GM18517 (cell line): ENCODE data around the gene PRKCA.

ENCODE experiments used
- ATAC-seq: cut with Tn5 transposase; IDR thresholded peaks from one replicate; pipeline ENCODE4 v1.9.1; 2021; ENCODE audit warnings: mild to moderate bottlenecking, moderate library complexity; ENCODE audit not compliant: unreplicated experiment

Gene PRKCA

GRCh38 chr17:66671156-66671555 is 368.7 kb downstream of the PRKCA start:
- ATAC-seq, result no peak

GRCh38 chr17:66673668-66674276 is 371.4 kb downstream of the PRKCA start:
- ATAC-seq, result no peak

DNA sequence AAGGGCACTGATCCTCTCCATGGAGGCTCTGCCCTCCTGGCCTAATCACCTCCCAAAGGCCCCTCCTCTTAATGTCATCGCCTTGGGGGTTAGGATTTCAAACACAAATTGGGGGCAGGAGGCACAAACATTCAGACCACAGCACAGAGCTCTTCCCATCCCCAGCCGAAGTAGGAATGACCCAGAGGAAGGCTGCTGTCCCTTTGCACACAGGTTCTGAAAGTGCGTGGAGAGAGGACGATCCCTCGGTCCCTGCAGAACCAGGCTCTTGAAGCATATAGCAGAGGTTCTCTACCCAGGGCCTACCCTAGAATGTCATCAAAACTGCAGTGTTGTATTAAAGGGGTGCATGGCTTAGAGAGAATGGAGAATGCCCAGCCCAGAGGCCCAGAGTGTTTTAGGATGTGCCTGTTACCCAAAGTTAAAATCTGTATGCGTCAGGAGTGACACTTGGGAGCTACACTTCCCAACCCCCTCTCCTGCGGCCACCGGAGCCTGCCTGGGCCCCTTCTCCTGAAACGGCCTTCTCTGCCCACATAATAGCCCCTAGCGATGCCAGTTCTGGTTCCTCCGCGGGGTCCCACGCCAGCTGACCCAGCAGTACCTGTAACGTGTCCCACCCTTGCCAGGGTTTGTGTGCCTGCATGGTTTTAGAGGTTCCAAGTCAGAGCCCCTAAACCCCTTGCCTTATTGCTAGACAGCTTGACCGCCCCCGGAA is 373.0 kb downstream of the PRKCA start:
- no peak for ATAC-seq

- no peak for ATAC-seq
Observed at GRCh38 chr17:66675991-66676371, 373.6 kb downstream of the PRKCA start.

DNA sequence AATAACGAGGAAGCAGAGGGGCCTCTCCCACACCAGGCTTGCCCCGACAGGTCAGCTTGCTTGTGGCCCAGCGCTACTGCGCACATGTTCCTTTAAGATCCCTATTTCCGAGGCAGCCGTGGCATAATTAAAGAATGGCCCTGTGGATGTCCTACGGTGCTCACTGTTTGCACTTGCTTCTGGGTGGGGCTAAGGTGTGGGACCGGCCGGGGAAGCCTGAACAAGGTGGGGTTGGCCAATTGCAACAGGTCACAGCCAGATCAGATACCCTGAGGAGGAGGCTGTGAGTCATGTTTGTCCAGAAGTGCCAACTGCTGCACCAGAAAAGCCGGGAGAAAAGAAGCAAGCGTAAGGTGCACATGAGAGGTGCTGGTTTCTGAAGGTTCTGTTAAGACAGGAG is 374.0 kb downstream of the PRKCA start:
- ATAC-seq, result no peak

DNA sequence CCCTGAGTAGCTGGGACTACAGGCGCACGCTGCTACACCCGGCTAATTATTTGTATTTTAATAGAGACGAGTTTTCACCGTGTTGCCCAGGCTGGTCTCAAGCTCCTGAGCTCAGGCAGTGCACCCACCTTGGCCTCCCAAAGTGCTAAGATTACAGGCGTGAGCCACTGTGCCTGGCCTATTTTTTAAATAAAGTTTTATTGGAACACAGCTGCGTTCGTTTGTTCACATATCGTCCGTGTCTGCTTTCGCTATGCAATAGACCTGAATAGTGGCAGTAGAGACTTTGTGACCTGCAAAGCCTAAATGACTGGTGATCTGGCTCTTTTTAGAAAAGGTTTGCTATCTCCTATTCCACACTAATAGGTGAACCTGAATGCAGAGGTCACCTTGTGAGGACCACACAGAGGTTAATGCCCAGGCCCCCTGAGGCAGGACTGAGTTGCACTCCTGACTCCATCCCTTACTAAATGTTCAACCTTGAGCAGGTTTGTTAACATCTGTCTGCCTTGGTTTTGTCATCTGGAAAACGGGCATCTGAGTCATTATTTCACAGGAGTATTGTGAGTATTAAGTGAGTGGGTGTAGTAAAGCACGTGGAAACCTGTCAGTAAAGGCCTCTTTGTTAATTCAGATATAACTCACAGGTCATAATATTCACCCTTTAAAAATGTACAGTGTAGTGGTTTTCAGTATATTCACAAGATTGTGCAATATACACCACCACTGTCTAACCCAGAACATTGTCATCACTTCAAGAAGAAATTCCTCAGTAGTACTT is 375.0 kb downstream of the PRKCA start:
- no peak for ATAC-seq

- no peak for ATAC-seq
Observed at GRCh38 chr17:66678061-66678460, 375.6 kb downstream of the PRKCA start.

GRCh38 chr17:66678827-66679226 is 376.4 kb downstream of the PRKCA start:
- no peak for ATAC-seq

GRCh38 chr17:66679631-66680517 is 377.5 kb downstream of the PRKCA start:
- ATAC-seq, result no peak

DNA sequence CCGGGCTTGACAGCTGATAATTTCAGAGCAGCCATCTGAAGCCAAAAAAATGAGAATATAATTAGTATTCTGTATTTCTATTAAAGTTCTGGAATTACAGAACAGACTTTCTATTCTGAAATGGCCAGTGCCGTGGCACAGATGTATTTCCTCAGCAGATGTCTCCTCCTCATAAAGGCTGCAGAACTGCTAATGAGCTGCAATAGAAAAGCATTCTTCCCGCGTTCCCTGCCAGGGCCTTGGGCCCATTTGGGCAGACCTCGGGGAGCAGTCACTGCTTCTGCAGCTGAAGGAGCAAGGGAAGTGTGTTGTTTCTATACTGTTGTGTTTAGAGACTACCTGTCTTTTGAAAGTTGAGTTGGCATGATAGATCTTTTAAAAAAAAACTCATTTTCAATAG is 379.9 kb downstream of the PRKCA start:
- ATAC-seq, result no peak

GRCh38 chr17:66684261-66684660 is 381.8 kb downstream of the PRKCA start:
- no peak for ATAC-seq

DNA sequence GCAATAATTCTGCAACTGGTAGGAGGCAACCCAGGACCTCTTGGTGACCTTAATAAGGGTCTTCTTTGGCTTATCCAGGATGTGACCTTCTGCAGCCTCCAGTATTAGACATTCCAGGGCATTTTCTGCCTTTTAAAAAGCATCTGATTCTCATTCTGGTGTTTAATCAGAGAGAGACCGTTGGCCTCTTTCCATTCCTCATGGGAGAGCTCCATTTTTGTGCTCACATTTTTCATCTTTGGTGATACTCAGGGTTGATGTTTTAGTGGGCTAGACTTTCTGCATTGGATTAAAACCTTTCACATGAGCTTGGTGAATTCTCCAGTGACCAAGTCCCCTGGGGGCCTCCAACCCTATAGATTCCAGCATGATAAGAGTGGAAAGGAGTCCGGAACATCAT is 382.3 kb downstream of the PRKCA start:
- no peak for ATAC-seq

GRCh38 chr17:66686601-66687000 is 384.2 kb downstream of the PRKCA start:
- ATAC-seq, result no peak

GRCh38 chr17:66687570-66688284 is 385.3 kb downstream of the PRKCA start:
- no peak for ATAC-seq

- ATAC-seq, result no peak
Observed at GRCh38 chr17:66689221-66689620, 386.8 kb downstream of the PRKCA start.

DNA sequence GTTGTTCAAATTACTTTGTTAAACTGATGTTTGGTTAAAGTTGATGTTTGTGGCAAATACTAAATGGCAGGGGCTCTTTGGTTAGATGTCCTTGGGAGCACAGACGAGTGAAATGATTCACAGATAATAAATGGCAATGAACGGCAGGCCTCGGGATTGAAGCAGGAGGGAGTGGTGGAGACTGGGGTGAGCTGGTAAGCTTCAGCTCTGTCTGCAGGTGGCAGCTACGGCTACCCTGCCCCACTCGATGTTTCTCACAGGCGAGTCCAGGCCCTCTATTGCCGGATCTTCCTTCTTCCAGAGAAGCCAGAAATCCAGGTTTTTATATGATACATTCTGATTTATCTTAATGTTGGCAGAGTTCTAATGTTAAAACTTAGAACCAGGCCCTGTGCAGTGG is 387.8 kb downstream of the PRKCA start:
- no peak for ATAC-seq

DNA sequence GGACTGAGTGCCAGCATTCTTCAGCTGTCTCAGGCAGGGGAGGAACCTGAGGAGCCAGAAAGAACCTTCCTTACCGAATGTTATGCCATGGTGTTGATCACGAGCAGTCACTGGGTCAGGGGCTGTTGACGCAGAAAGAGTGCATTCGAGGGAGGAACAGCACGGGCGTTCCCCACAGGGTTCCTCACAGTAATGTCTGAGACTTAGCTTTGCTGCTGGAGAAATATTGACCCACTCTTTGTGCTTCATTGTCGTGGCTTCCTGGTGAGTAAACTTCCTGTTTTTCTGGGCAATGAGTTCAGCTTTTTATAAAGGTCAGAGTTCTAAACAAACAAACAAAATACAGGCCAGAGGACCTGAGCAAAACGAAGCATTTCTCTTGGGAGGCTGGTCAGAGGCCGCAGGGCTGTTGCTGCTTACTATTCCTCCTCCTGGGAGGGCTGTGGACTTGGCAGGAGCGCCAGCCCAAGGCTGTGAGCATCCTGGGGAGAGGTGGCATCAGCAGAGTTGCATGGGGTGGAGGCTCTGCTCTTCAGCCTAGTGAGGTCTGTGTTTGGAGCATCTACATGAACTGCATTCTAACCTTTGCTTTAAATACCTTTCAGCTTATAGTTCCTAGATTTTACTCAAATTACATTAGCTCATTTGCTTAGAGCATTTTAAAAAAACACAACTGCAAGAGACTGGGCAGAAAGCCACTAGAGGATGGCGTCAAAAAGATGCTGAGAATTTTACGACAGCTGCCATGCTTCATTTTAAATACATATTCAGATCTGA is 389.4 kb downstream of the PRKCA start:
- no peak for ATAC-seq

GRCh38 chr17:66692421-66692690 is 389.9 kb downstream of the PRKCA start:
- ATAC-seq, result no peak

GRCh38 chr17:66695098-66695497 is 392.7 kb downstream of the PRKCA start:
- ATAC-seq, result no peak

DNA sequence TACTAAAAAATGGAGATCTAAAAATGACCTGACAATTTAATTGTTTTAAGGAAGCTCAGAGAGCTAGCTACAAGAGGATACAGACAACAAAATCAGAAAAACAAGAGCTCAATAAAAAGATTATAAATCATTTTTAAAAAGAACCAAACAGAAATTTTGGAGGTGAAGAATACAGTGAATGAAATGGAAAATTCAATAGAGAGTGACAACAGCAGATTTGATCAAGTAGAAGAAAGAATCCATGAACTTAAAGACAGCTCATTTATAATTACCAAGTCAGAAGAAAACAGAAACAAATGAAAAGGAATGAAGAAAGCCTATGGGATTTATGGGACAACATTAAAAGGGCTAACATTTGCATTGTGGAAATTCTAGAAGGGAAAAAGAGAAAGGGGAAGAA is 395.9 kb downstream of the PRKCA start:
- no peak for ATAC-seq
